WTC11 (cell line): ENCODE results near the gene TTC39B. TPM values are rescaled to one million over a fixed set of nuclear protein-coding genes. Genes with fewer than 3 reads are reported as not detected.
A peak's percentile ranks its signal among the peaks of the same experiment; 100 is the strongest.

ENCODE experiments used
- ATAC-seq: fragments of 200-7000 bp; cut with Tn5 transposase; 2 replicates; pipeline ENCODE4 v1.10.0; 2021; ENCODE audit warnings: mild to moderate bottlenecking, moderate library complexity
- CTCF ChIA-PET: fragments of 300-600 bp; sonication (Branson Sonifier 250); formaldehyde crosslinking; loops from one replicate; lab custom pipeline; 2021; ENCODE audit warnings: antibody characterized with exemption; lab: Charles Lee
- POLR2A ChIA-PET: fragments of 350-600 bp; sonication (Branson Sonifier 250); formaldehyde crosslinking; loops from one replicate; lab custom pipeline; 2021; ENCODE audit warnings: antibody characterized with exemption; lab: Charles Lee
- DNase-seq: peaks from one replicate; pipeline ENCODE4 v3.0.0; 2021; ENCODE audit warnings: low spot score
- H3K27ac Mint-ChIP-seq: 2 replicates; pipeline ENCODE4 v1.8.0; 2021; ENCODE audit warnings: mixed read lengths
- H3K27me3 Mint-ChIP-seq: 2 replicates; pipeline ENCODE4 v1.8.0; 2021; ENCODE audit warnings: low read depth, mild to moderate bottlenecking, moderate library complexity, mixed read lengths
- H3K36me3 Mint-ChIP-seq: 2 replicates; pipeline ENCODE4 v1.8.0; 2021; ENCODE audit warnings: mixed read lengths
- H3K4me1 Mint-ChIP-seq: 2 replicates; pipeline ENCODE4 v1.8.0; 2022; ENCODE audit warnings: mixed read lengths
- H3K4me3 Mint-ChIP-seq: 2 replicates; pipeline ENCODE4 v1.8.0; 2021; ENCODE audit warnings: mild to moderate bottlenecking, moderate library complexity, mixed read lengths
- H3K9me3 Mint-ChIP-seq: 2 replicates; pipeline ENCODE4 v1.8.0; 2021; ENCODE audit warnings: mixed read lengths
- CREM ChIP-seq: sonication (generic); formaldehyde crosslinking; IDR thresholded peaks from 2 replicates; pipeline ENCODE4 v1.8.1; 2022; ENCODE audit warnings: mild to moderate bottlenecking, missing genetic modification reagents, moderate library complexity
- ESRRA ChIP-seq: sonication (generic); formaldehyde crosslinking; IDR thresholded peaks from 2 replicates; pipeline ENCODE4 v1.8.1; 2022; ENCODE audit warnings: mild to moderate bottlenecking, missing genetic modification reagents, borderline replicate concordance
- GABPB1 ChIP-seq: sonication (generic); formaldehyde crosslinking; IDR thresholded peaks from 2 replicates; pipeline ENCODE4 v1.8.1; 2023; ENCODE audit warnings: mild to moderate bottlenecking, missing genetic modification reagents
- GRHL2 ChIP-seq: fragments of 250-450 bp; sonication (Bioruptor Pico); IDR thresholded peaks from 2 replicates; pipeline ENCODE4 v1.8.0; 2022; ENCODE audit warnings: mild to moderate bottlenecking, moderate library complexity; ENCODE audit not compliant: insufficient replicate concordance, severe bottlenecking
- IRF2 ChIP-seq: sonication (generic); formaldehyde crosslinking; IDR thresholded peaks from 2 replicates; pipeline ENCODE4 v1.8.0; 2022; ENCODE audit warnings: low read depth, missing genetic modification reagents, borderline replicate concordance
- MXD4 ChIP-seq: fragments of 250-450 bp; sonication (Bioruptor Pico); IDR thresholded peaks from 2 replicates; pipeline ENCODE4 v1.8.0; 2021; ENCODE audit warnings: mild to moderate bottlenecking, moderate library complexity, borderline replicate concordance
- NFE2L1 ChIP-seq: sonication (generic); formaldehyde crosslinking; IDR thresholded peaks from 2 replicates; pipeline ENCODE4 v1.8.1; 2023; ENCODE audit warnings: missing genetic modification reagents
- NR2C2 ChIP-seq: sonication (generic); formaldehyde crosslinking; IDR thresholded peaks from 2 replicates; pipeline ENCODE4 v1.8.0; 2022; ENCODE audit warnings: mild to moderate bottlenecking, missing genetic modification reagents
- PRRX2 ChIP-seq: fragments of 250-450 bp; sonication (Bioruptor Pico); IDR thresholded peaks from 2 replicates; pipeline ENCODE4 v1.8.0; 2021; ENCODE audit warnings: mild to moderate bottlenecking
- SMAD3 ChIP-seq: sonication (generic); formaldehyde crosslinking; IDR thresholded peaks from 2 replicates; pipeline ENCODE4 v1.8.0; 2022; ENCODE audit warnings: missing genetic modification reagents, mild to moderate bottlenecking, borderline replicate concordance
- SOX15 ChIP-seq: fragments of 250-450 bp; sonication (Bioruptor Pico); IDR thresholded peaks from 2 replicates; pipeline ENCODE4 v1.9.0; 2021; ENCODE audit warnings: mild to moderate bottlenecking
- ZNF219 ChIP-seq: sonication (generic); formaldehyde crosslinking; IDR thresholded peaks from 2 replicates; pipeline ENCODE4 v1.8.0; 2023; ENCODE audit warnings: missing genetic modification reagents, mild to moderate bottlenecking, borderline replicate concordance
- ZNF396 ChIP-seq: fragments of 250-450 bp; sonication (Bioruptor Pico); IDR thresholded peaks from 2 replicates; pipeline ENCODE4 v1.8.0; 2021; ENCODE audit warnings: mild to moderate bottlenecking, moderate library complexity, borderline replicate concordance
- total RNA-seq: library from RNA; stranded (reverse); gene quantifications from 3 replicates; pipeline ENCODE4 v1.2.3, GENCODE V29; 2021
- TF ChIP-seq, protein P1 (sequence below): sonication (generic); formaldehyde crosslinking; IDR thresholded peaks from 2 replicates; pipeline ENCODE4 v1.8.0; 2023; ENCODE audit warnings: missing genetic modification reagents
- TF ChIP-seq, protein P2 (sequence below): fragments of 250-450 bp; sonication (Bioruptor Pico); IDR thresholded peaks from 2 replicates; pipeline ENCODE4 v1.9.0; 2021; ENCODE audit warnings: mild to moderate bottlenecking, borderline replicate concordance
- TF ChIP-seq, protein P3 (sequence below): sonication (generic); formaldehyde crosslinking; conservative IDR thresholded peaks from 2 replicates; pipeline ENCODE4 v1.8.1; 2023; ENCODE audit warnings: mild to moderate bottlenecking, low read depth, missing genetic modification reagents, moderate library complexity
- TF ChIP-seq, protein P4 (sequence below): sonication (generic); formaldehyde crosslinking; IDR thresholded peaks from 2 replicates; pipeline ENCODE4 v1.8.1; 2022; ENCODE audit warnings: mild to moderate bottlenecking, moderate library complexity, missing genetic modification reagents
- TF ChIP-seq, protein P5 (sequence below): fragments of 250-450 bp; sonication (Bioruptor Pico); IDR thresholded peaks from 2 replicates; pipeline ENCODE4 v1.9.0; 2021; ENCODE audit warnings: moderate library complexity, mild to moderate bottlenecking, inconsistent platforms, borderline replicate concordance
- TF ChIP-seq, protein P6 (sequence below): sonication (generic); formaldehyde crosslinking; IDR thresholded peaks from 2 replicates; pipeline ENCODE4 v1.8.1; 2022; ENCODE audit warnings: low read depth, missing genetic modification reagents, borderline replicate concordance

The TTC39B gene
- total RNA-seq, 1 experiment from 2014 or later, result 12.5 TPM

DNA sequence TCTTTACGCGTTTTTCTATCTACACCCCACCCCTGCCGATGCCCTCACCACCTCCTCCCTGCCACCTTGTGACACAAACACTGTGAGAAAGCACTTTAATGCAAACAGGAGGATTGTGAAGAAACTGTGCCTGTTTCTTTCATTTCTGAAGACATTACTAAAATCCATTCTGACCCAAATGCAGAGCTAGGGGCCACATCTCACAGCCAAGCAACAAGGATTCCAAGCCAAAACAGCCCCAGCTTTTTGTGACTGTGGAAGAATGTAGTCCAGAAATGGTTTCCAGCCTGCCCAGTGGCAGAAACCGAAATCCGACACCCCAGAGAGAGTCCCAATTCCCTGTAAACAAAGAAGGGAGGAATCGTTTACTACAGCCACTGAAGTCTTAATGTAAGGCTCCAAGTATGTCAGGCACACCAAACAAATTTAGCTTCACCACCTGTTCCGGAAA lies 190.9 kb downstream of the TTC39B start (continued):
- TF ChIP-seq, protein P1, sequence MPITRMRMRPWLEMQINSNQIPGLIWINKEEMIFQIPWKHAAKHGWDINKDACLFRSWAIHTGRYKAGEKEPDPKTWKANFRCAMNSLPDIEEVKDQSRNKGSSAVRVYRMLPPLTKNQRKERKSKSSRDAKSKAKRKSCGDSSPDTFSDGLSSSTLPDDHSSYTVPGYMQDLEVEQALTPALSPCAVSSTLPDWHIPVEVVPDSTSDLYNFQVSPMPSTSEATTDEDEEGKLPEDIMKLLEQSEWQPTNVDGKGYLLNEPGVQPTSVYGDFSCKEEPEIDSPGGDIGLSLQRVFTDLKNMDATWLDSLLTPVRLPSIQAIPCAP (CRISPR knock-in tag), result no peak
- TF ChIP-seq, protein P2, sequence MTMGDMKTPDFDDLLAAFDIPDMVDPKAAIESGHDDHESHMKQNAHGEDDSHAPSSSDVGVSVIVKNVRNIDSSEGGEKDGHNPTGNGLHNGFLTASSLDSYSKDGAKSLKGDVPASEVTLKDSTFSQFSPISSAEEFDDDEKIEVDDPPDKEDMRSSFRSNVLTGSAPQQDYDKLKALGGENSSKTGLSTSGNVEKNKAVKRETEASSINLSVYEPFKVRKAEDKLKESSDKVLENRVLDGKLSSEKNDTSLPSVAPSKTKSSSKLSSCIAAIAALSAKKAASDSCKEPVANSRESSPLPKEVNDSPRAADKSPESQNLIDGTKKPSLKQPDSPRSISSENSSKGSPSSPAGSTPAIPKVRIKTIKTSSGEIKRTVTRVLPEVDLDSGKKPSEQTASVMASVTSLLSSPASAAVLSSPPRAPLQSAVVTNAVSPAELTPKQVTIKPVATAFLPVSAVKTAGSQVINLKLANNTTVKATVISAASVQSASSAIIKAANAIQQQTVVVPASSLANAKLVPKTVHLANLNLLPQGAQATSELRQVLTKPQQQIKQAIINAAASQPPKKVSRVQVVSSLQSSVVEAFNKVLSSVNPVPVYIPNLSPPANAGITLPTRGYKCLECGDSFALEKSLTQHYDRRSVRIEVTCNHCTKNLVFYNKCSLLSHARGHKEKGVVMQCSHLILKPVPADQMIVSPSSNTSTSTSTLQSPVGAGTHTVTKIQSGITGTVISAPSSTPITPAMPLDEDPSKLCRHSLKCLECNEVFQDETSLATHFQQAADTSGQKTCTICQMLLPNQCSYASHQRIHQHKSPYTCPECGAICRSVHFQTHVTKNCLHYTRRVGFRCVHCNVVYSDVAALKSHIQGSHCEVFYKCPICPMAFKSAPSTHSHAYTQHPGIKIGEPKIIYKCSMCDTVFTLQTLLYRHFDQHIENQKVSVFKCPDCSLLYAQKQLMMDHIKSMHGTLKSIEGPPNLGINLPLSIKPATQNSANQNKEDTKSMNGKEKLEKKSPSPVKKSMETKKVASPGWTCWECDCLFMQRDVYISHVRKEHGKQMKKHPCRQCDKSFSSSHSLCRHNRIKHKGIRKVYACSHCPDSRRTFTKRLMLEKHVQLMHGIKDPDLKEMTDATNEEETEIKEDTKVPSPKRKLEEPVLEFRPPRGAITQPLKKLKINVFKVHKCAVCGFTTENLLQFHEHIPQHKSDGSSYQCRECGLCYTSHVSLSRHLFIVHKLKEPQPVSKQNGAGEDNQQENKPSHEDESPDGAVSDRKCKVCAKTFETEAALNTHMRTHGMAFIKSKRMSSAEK (CRISPR knock-in tag), result no peak
- no peak for TF ChIP-seq ZNF396 (CRISPR knock-in tag)
- no peak for TF ChIP-seq SOX15 (CRISPR knock-in tag)
- TF ChIP-seq, protein P3, sequence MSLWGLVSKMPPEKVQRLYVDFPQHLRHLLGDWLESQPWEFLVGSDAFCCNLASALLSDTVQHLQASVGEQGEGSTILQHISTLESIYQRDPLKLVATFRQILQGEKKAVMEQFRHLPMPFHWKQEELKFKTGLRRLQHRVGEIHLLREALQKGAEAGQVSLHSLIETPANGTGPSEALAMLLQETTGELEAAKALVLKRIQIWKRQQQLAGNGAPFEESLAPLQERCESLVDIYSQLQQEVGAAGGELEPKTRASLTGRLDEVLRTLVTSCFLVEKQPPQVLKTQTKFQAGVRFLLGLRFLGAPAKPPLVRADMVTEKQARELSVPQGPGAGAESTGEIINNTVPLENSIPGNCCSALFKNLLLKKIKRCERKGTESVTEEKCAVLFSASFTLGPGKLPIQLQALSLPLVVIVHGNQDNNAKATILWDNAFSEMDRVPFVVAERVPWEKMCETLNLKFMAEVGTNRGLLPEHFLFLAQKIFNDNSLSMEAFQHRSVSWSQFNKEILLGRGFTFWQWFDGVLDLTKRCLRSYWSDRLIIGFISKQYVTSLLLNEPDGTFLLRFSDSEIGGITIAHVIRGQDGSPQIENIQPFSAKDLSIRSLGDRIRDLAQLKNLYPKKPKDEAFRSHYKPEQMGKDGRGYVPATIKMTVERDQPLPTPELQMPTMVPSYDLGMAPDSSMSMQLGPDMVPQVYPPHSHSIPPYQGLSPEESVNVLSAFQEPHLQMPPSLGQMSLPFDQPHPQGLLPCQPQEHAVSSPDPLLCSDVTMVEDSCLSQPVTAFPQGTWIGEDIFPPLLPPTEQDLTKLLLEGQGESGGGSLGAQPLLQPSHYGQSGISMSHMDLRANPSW, result no peak

DNA sequence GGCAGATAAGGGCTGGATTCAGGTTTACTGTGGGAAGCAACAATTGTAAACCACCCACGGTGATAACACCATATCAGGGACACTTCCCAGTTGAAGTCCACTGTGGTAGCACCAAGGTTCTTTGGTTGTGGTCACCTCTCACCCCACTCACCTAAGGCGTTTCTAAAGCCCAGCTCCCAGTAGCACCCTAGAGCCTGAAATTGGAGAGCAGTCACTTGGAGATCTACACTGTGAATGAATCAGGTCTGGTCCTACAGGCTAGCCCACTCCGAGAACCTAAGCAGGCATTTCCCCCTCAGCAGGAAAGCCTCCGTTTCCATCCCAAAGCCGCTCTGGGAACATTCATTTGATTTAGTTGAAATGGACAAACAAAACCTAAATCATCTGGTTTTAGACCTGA lies 191.3 kb downstream of the TTC39B start:
- Mint-ChIP-seq H3K27me3 (no peaks in the 10 kb centered on the region), H3K27ac (peak overlapping the region; percentile 43), H3K4me3 (no peak overlapping the region), H3K4me1 (peaks cover 30% of the 10 kb centered on the region), H3K9me3 (no peaks in the 10 kb centered on the region; the same call in 1 of the 2 replicates), H3K36me3 (no peaks in the 10 kb centered on the region)
- DNase-seq (no peak), ATAC-seq (peak; percentile 73)
- ChIA-PET POLR2A (no interaction called here), CTCF (interaction anchor here (3.4 kb wide), 1 partner anchor 20 kb away, joined by 17 read pairs; no protein-coding TSS in a partner anchor)
- no peak for TF ChIP-seq GRHL2 (CRISPR knock-in tag)
- TF ChIP-seq ESRRA, result no peak
- TF ChIP-seq, protein P1 (CRISPR knock-in tag), result no peak
- TF ChIP-seq MXD4 (CRISPR knock-in tag), result no peak
- no peak for TF ChIP-seq PRRX2 (CRISPR knock-in tag)
- TF ChIP-seq CREM (CRISPR knock-in tag), result no peak
- no peak for TF ChIP-seq ZNF219
- no peak for TF ChIP-seq IRF2
- TF ChIP-seq SMAD3, result no peak

DNA sequence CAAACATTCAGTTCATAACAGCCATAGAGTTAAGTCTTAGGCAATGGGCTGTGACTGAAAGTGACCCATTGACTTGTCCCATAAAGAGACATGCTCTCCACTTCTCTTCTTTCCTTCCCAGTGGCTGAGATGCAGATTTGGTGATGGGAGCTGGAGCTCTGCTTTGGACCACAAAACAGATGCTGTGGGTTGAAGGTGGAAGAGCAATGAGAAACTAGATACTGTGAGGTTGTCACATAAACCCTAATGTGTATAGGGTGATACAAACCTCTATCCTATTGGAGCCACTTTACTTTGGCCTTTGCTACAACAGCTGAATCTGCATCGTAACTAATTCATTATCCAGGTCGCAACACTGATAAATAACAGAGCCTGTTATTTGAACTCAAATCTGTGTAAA lies 192.0 kb downstream of the TTC39B start:
- ATAC-seq (no peak), DNase-seq (no peak)
- Mint-ChIP-seq H3K4me1 (peaks cover 29% of the 10 kb centered on the region), H3K27me3 (no peaks in the 10 kb centered on the region), H3K27ac (no peak overlapping the region), H3K4me3 (no peak overlapping the region), H3K9me3 (no peaks in the 10 kb centered on the region; the same call in 1 of the 2 replicates), H3K36me3 (no peaks in the 10 kb centered on the region)
- POLR2A ChIA-PET, result no interaction called here
- CTCF ChIA-PET, result interaction anchor here (3.4 kb wide), 1 partner anchor 20 kb away, joined by 17 read pairs; no protein-coding TSS in a partner anchor
- no peak for TF ChIP-seq GABPB1
- no peak for TF ChIP-seq IRF2
- TF ChIP-seq, protein P4, sequence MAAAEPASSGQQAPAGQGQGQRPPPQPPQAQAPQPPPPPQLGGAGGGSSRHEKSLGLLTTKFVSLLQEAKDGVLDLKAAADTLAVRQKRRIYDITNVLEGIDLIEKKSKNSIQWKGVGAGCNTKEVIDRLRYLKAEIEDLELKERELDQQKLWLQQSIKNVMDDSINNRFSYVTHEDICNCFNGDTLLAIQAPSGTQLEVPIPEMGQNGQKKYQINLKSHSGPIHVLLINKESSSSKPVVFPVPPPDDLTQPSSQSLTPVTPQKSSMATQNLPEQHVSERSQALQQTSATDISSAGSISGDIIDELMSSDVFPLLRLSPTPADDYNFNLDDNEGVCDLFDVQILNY, result no peak
- TF ChIP-seq, protein P5, sequence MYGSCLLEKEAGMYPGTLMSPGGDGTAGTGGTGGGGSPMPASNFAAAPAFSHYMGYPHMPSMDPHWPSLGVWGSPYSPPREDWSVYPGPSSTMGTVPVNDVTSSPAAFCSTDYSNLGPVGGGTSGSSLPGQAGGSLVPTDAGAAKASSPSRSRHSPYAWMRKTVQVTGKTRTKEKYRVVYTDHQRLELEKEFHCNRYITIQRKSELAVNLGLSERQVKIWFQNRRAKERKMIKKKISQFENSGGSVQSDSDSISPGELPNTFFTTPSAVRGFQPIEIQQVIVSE (CRISPR knock-in tag), result no peak
- TF ChIP-seq, protein P6, sequence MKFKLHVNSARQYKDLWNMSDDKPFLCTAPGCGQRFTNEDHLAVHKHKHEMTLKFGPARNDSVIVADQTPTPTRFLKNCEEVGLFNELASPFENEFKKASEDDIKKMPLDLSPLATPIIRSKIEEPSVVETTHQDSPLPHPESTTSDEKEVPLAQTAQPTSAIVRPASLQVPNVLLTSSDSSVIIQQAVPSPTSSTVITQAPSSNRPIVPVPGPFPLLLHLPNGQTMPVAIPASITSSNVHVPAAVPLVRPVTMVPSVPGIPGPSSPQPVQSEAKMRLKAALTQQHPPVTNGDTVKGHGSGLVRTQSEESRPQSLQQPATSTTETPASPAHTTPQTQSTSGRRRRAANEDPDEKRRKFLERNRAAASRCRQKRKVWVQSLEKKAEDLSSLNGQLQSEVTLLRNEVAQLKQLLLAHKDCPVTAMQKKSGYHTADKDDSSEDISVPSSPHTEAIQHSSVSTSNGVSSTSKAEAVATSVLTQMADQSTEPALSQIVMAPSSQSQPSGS (CRISPR knock-in tag), result no peak
- no peak for TF ChIP-seq ESRRA
- TF ChIP-seq NFE2L1, result no peak
- no peak for TF ChIP-seq NR2C2
